Endothelial cell of umbilical vein (primary cell): Measurements from ENCODE around the gene ACKR3. TPM values are rescaled to one million over a fixed set of nuclear protein-coding genes. Genes with fewer than 3 reads are reported as not detected.

Source experiments
- BruUV-seq: library from RNA; stranded (reverse); fragments of 400-500 nt; replicated peaks from 2 replicates; lab custom pipeline; 2021; lab: Mats Ljungman, UMichigan
- CTCF ChIA-PET: fragments of 300-600, 350-600 bp; sonication (Branson Sonifier 250); formaldehyde crosslinking; loops from one replicate; lab custom pipeline; 2021; ENCODE audit warnings: antibody characterized with exemption, inconsistent platforms; lab: Charles Lee
- POLR2A ChIA-PET: fragments of 300-600, 350-600 bp; sonication (Branson Sonifier 250); formaldehyde crosslinking; loops from one replicate; lab custom pipeline; 2021; ENCODE audit warnings: antibody characterized with exemption, inconsistent platforms; lab: Charles Lee
- DNase-seq: peaks from one replicate; pipeline ENCODE4 v3.0.0-alpha.2; 2011; ENCODE audit warnings: low read depth, low spot score
- FAIRE-seq: peaks from 2 replicates; lab custom pipeline; 2011; peaks lifted over from hg19 to GRCh38; lab: Jason Lieb, UNC
- H2AFZ ChIP-seq: 2 replicates; pipeline ENCODE4 v1.6.0; 2012; ENCODE audit warnings: low read depth, low read length, control low read depth, inconsistent platforms
- H3K27ac ChIP-seq: 2 replicates; pipeline ENCODE4 v1.5.1; 2011; ENCODE audit warnings: low read depth, mild to moderate bottlenecking, control low read depth, low read length, moderate library complexity; ENCODE audit not compliant: insufficient read depth
- H3K27me3 ChIP-seq, 2 experiments: 2 replicates each; pipeline versions ENCODE4 v1.6.0 to v1.6.1; 2011; ENCODE audit warnings: low read length in 2 of 2, mixed read lengths in 1 of 2; ENCODE audit not compliant: control insufficient read depth in 2 of 2, insufficient read depth in 2 of 2
- H3K36me3 ChIP-seq, 2 experiments: 2 replicates in 1 of 2; 3 replicates in 1 of 2; pipeline ENCODE4 v1.5.1; 2011; ENCODE audit warnings: low read length in 2 of 2, mild to moderate bottlenecking in 1 of 2, moderate library complexity in 1 of 2; ENCODE audit not compliant: control insufficient read depth in 2 of 2, insufficient read depth in 2 of 2; ENCODE audit errors: extremely low read depth in 1 of 2
- H3K4me1 ChIP-seq: 3 replicates; pipeline ENCODE4 v1.5.1; 2011; ENCODE audit warnings: mild to moderate bottlenecking, low read length; ENCODE audit not compliant: control insufficient read depth, insufficient read depth; ENCODE audit errors: extremely low read depth
- H3K4me2 ChIP-seq: 2 replicates; pipeline ENCODE4 v1.6.1; 2011; ENCODE audit warnings: low read length, control low read depth, mixed read lengths; ENCODE audit not compliant: insufficient read depth
- H3K4me3 ChIP-seq, 3 experiments: fragments of 200-600 bp in 1 of 3; sonication (generic), shearing (Covaris generic) in 1 of 3; replicated peaks in 1 of 3; 2 replicates each; pipeline ENCODE4 v1.5.1; 2011 to 2016; ENCODE audit warnings: control low read depth in 3 of 3, low read length in 3 of 3, mild to moderate bottlenecking in 2 of 3, inconsistent platforms in 1 of 3, low read depth in 1 of 3, moderate library complexity in 1 of 3; ENCODE audit not compliant: insufficient read depth in 1 of 3
- H3K79me2 ChIP-seq: 2 replicates; pipeline ENCODE4 v1.6.0; 2012; ENCODE audit warnings: low read length, inconsistent platforms; ENCODE audit not compliant: control insufficient read depth, insufficient read depth
- H3K9ac ChIP-seq: replicated peaks from 2 replicates; pipeline ENCODE3; 2011; ENCODE audit warnings: low read length, control low read depth; ENCODE audit not compliant: insufficient read depth; ENCODE audit errors: extremely low read depth
- H3K9me1 ChIP-seq: replicated peaks from 3 replicates; pipeline ENCODE4 v1.6.0; 2011; ENCODE audit warnings: mild to moderate bottlenecking, low read length; ENCODE audit not compliant: control insufficient read depth, insufficient read depth; ENCODE audit errors: extremely low read depth
- H3K9me3 ChIP-seq: replicated peaks from 2 replicates; pipeline ENCODE4 v1.5.1; 2012; ENCODE audit warnings: low read length, inconsistent platforms; ENCODE audit not compliant: control insufficient read depth, insufficient read depth
- H4K20me1 ChIP-seq: replicated peaks from 2 replicates; pipeline ENCODE3; 2011; ENCODE audit warnings: mild to moderate bottlenecking, low read length; ENCODE audit not compliant: control insufficient read depth, insufficient read depth; ENCODE audit errors: extremely low read depth
- EZH2 ChIP-seq: IDR thresholded peaks from 2 replicates; pipeline ENCODE4 v1.6.1; 2012; ENCODE audit warnings: borderline replicate concordance, low read depth, mild to moderate bottlenecking, moderate library complexity, low read length, inconsistent platforms; ENCODE audit not compliant: severe bottlenecking
- FOS ChIP-seq: IDR thresholded peaks from 2 replicates; pipeline ENCODE4 v1.6.1; 2011; ENCODE audit warnings: mild to moderate bottlenecking, low read length, moderate library complexity, borderline replicate concordance; ENCODE audit not compliant: insufficient read depth
- GATA2 ChIP-seq: IDR thresholded peaks from 2 replicates; pipeline ENCODE4 v1.7.0; 2011; ENCODE audit warnings: low read depth, mild to moderate bottlenecking, moderate library complexity, mixed read lengths, low read length; ENCODE audit not compliant: insufficient read length, insufficient read depth
- JUN ChIP-seq: IDR thresholded peaks from 2 replicates; pipeline ENCODE4 v1.6.1; 2011; ENCODE audit warnings: borderline replicate concordance, low read depth; ENCODE audit not compliant: insufficient read length, insufficient read depth
- POLR2A ChIP-seq: IDR thresholded peaks from 2 replicates; pipeline ENCODE4 v1.6.1; 2012; ENCODE audit warnings: low read depth, mild to moderate bottlenecking, control low read depth, low read length
- POLR2AphosphoS5 ChIP-seq: IDR thresholded peaks from 2 replicates; pipeline ENCODE4 v1.6.1; 2012; ENCODE audit warnings: low read depth, mild to moderate bottlenecking, control low read depth, low read length, moderate library complexity; ENCODE audit not compliant: insufficient read depth
- dilution Hi-C: fragments of 300-500 bp; cut with MboI; formaldehyde crosslinking; loops from one replicate; pipeline ENCODE4 v1.15.0; 2019; ENCODE audit warnings: low sequenced_read_pairs; ENCODE audit not compliant: extremely low pct_ligation_motif_present
- intact Hi-C: fragments of 100-400 bp; cut with micrococcal nuclease; formaldehyde crosslinking; loops from one replicate; pipeline ENCODE4 v1.10.0; 2022
- polyA plus RNA-seq, 4 experiments: library from polyadenylated mRNA; depleted of rRNA in 3 of 4; stranded (reverse) in 3 of 4; unstranded in 1 of 4; fragments of >200 nt; gene quantifications; 2 replicates each; pipeline versions ENCODE4 v1.2.1 to v1.2.3, GENCODE V29; 2011 to 2012; ENCODE audit warnings: missing spikeins in 1 of 4
- total RNA-seq: library from RNA; stranded (reverse); gene quantifications from 2 replicates; pipeline ENCODE4 v1.2.3, GENCODE V29; 2021
- TF ChIP-seq, protein P1 (sequence below): IDR thresholded peaks from 2 replicates; pipeline ENCODE4 v1.6.1; 2011; ENCODE audit not compliant: insufficient read depth, insufficient read length
- TF ChIP-seq, protein P2 (sequence below), 2 donors: IDR thresholded peaks; 1 replicate in 1 of 2; 2 replicates in 1 of 2; pipeline ENCODE4 v1.5.1; 2011; ENCODE audit warnings: low read length in 2 of 2, mild to moderate bottlenecking in 2 of 2, moderate library complexity in 2 of 2, control low read depth in 1 of 2, inconsistent platforms in 1 of 2, low read depth in 1 of 2; ENCODE audit not compliant: insufficient read depth in 1 of 2; ENCODE audit errors: extremely low read depth in 1 of 2

Gene ACKR3
- total and polyA plus RNA-seq, 2 donors (not counting 3 experiments of a cell fraction or from before 2014, with no cell fraction given) = 31.1 to 428 TPM

DNA sequence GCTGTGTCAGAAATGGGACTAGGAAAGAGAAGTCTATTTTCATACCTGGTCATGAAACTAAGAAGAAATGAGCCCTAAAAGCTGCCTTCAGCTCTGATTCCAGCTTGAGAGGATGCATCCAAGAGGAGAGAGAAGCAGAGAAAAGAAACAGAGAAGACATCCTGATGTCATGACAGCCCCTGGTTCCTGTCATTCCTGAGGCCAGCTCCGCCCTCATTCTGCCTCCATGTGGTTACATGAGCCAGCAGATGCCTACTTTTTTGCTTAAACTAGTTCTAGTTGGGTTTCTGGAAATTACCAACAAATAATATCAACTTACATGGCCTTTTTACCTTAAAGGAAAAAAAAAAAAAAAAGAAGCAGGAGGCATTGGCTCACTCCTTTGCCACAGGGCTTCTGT, 14.1 kb upstream of the ACKR3 start:
- TF ChIP-seq GATA2 = no peak
- TF ChIP-seq, protein P1, sequence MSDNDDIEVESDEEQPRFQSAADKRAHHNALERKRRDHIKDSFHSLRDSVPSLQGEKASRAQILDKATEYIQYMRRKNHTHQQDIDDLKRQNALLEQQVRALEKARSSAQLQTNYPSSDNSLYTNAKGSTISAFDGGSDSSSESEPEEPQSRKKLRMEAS = no peak
- Histone ChIP-seq H3K36me3 (no peaks in the 10 kb centered on the region), H4K20me1 (no peaks in the 10 kb centered on the region), H3K9me3 (no peaks in the 10 kb centered on the region), H3K79me2 (no peaks in the 10 kb centered on the region), H3K9me1 (no peaks in the 10 kb centered on the region), H3K27me3 (peaks cover 0 to 3% of the 10 kb centered on the region in 2 experiments), H3K4me3 (no peak overlapping the region), H3K4me2 (no peak overlapping the region), H3K4me1 (no peaks in the 10 kb centered on the region), H2AFZ (no peak overlapping the region), H3K27ac (no peak overlapping the region), H3K9ac (no peak overlapping the region)
- FAIRE-seq = no peak
- dilution Hi-C loops (no loop called here), intact Hi-C loops (no loop called here)
- CTCF ChIA-PET = interaction anchor here (0.8 to 2.0 kb wide), 2 partner anchors 14 to 40 kb away, joined by 3 to 8 read pairs; partner anchors contain the start of gene ACKR3
- BruUV-seq = no TSS peak
- no peak for DNase-seq
- POLR2A ChIA-PET = no interaction called here

- Histone ChIP-seq H3K9me3 (no peaks in the 10 kb centered on the region), H2AFZ (no peak overlapping the region), H4K20me1 (no peaks in the 10 kb centered on the region), H3K9me1 (no peaks in the 10 kb centered on the region), H3K4me2 (no peak overlapping the region), H3K4me3 (no peak overlapping the region), H3K4me1 (no peaks in the 10 kb centered on the region), H3K27ac (no peak overlapping the region), H3K36me3 (no peaks in the 10 kb centered on the region), H3K27me3 (peaks cover 0 to 3% of the 10 kb centered on the region in 2 experiments), H3K79me2 (no peaks in the 10 kb centered on the region), H3K9ac (no peak overlapping the region)
- ChIA-PET CTCF (interaction anchor here (0.8 kb wide), 1 partner anchor 177 kb away, joined by 3 read pairs; no protein-coding TSS in a partner anchor), POLR2A (no interaction called here)
- intact Hi-C loops (no loop called here), dilution Hi-C loops (no loop called here)
- no TSS peak for BruUV-seq
- TF ChIP-seq EZH2 = no peak
- TF ChIP-seq, protein P1 = no peak
- TF ChIP-seq JUN = no peak
- no peak for TF ChIP-seq POLR2AphosphoS5
- TF ChIP-seq FOS = no peak
- TF ChIP-seq, protein P2, sequence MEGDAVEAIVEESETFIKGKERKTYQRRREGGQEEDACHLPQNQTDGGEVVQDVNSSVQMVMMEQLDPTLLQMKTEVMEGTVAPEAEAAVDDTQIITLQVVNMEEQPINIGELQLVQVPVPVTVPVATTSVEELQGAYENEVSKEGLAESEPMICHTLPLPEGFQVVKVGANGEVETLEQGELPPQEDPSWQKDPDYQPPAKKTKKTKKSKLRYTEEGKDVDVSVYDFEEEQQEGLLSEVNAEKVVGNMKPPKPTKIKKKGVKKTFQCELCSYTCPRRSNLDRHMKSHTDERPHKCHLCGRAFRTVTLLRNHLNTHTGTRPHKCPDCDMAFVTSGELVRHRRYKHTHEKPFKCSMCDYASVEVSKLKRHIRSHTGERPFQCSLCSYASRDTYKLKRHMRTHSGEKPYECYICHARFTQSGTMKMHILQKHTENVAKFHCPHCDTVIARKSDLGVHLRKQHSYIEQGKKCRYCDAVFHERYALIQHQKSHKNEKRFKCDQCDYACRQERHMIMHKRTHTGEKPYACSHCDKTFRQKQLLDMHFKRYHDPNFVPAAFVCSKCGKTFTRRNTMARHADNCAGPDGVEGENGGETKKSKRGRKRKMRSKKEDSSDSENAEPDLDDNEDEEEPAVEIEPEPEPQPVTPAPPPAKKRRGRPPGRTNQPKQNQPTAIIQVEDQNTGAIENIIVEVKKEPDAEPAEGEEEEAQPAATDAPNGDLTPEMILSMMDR (IDR thresholded peaks at IDR 0.05; ENCODE audit: extremely low read depth in 1 of 2, insufficient read depth in 1 of 2, low read depth in 1 of 2, low read length in 2 of 2) = no peak
- TF ChIP-seq POLR2A = no peak
- TF ChIP-seq GATA2 = no peak
- FAIRE-seq (no peak), DNase-seq (no peak)
Measured at GRCh38 chr2:236557306-236558030, 12.2 kb upstream of the ACKR3 start.
